Stimulated activated naive CD8-positive, alpha-beta T cell treated with anti-CD3 and anti-CD28 coated beads, Interleukin-15, Interleukin-2, amounts not matched to agents 100 U/mL and 50 U/mL, for 24 hours (primary cell): Measurements from ENCODE around the gene DLG1.

ENCODE experiments used
- ATAC-seq: fragments of 150-1000 bp; cut with Tn5 transposase; one replicate; pipeline ENCODE4 v1.10.0; 2021
- DNase-seq: peaks from one replicate; pipeline ENCODE4 v3.0.0; 2021

DLG1 gene

GRCh38 chr3:197173620-197174019, 124.8 kb downstream of the DLG1 start:
- ATAC-seq: no peak
- DNase-seq: no peak

- ATAC-seq (no peak), DNase-seq (no peak)
Observed at GRCh38 chr3:197171481-197172067, 126.8 kb downstream of the DLG1 start.

GRCh38 chr3:197169028-197169427, 129.4 kb downstream of the DLG1 start:
- no peak for ATAC-seq
- DNase-seq: no peak

- ATAC-seq: no peak
Observed at GRCh38 chr3:197168606-197169005, 129.8 kb downstream of the DLG1 start.

GRCh38 chr3:197168063-197168462, 130.3 kb downstream of the DLG1 start:
- DNase-seq: no peak
- ATAC-seq: no peak

More at GRCh38 chr3:197168606-197169005, 129.8 kb downstream of the DLG1 start:
- DNase-seq: no peak

GRCh38 chr3:197167549-197167948, 130.9 kb downstream of the DLG1 start:
- ATAC-seq: no peak
- no peak for DNase-seq

- ATAC-seq (no peak), DNase-seq (no peak)
Observed at GRCh38 chr3:197165890-197166289, 132.5 kb downstream of the DLG1 start.

- ATAC-seq: no peak
- no peak for DNase-seq
Observed at GRCh38 chr3:197155046-197155445, 143.4 kb downstream of the DLG1 start.

- no peak for DNase-seq
- no peak for ATAC-seq
Observed at GRCh38 chr3:197151580-197151979, 146.8 kb downstream of the DLG1 start.

- ATAC-seq (no peak), DNase-seq (no peak)
Observed at GRCh38 chr3:197149528-197149927, 148.9 kb downstream of the DLG1 start.

GRCh38 chr3:197144188-197144587, 154.2 kb downstream of the DLG1 start:
- DNase-seq (no peak), ATAC-seq (no peak)

- ATAC-seq (no peak), DNase-seq (no peak)
Observed at GRCh38 chr3:197139586-197139985, 158.8 kb downstream of the DLG1 start.

- ATAC-seq (no peak), DNase-seq (no peak)
Observed at GRCh38 chr3:197137751-197138150, 160.7 kb downstream of the DLG1 start.

GRCh38 chr3:197136744-197137143, 161.7 kb downstream of the DLG1 start:
- no peak for ATAC-seq
- no peak for DNase-seq

- no peak for ATAC-seq
Observed at GRCh38 chr3:197135212-197135611, 163.2 kb downstream of the DLG1 start.

GRCh38 chr3:197132916-197133530, 165.4 kb downstream of the DLG1 start:
- DNase-seq: no peak
- no peak for ATAC-seq

More at GRCh38 chr3:197135212-197135611, 163.2 kb downstream of the DLG1 start:
- DNase-seq: peak; percentile 12

- DNase-seq (no peak), ATAC-seq (no peak)
Observed at GRCh38 chr3:197125636-197126035, 172.8 kb downstream of the DLG1 start.

- ATAC-seq: no peak
- DNase-seq: no peak
Observed at GRCh38 chr3:197124713-197125112, 173.7 kb downstream of the DLG1 start.

- no peak for ATAC-seq
- DNase-seq: no peak
Observed at GRCh38 chr3:197122394-197122793, 176.0 kb downstream of the DLG1 start.

- DNase-seq (no peak), ATAC-seq (no peak)
Observed at GRCh38 chr3:197117114-197117513, 181.3 kb downstream of the DLG1 start.

GRCh38 chr3:197114007-197114406, 184.4 kb downstream of the DLG1 start:
- ATAC-seq (no peak), DNase-seq (no peak)

- no peak for ATAC-seq
- no peak for DNase-seq
Observed at GRCh38 chr3:197111685-197112084, 186.7 kb downstream of the DLG1 start.

GRCh38 chr3:197105786-197106185, 192.6 kb downstream of the DLG1 start:
- no peak for DNase-seq
- ATAC-seq: no peak

GRCh38 chr3:197104738-197105137, 193.7 kb downstream of the DLG1 start:
- no peak for DNase-seq
- ATAC-seq: no peak
